Measurements from ENCODE around the gene ZDHHC13.

ZDHHC13 gene

GRCh38 chr11:19077965-19078364 is 39.0 kb upstream of the ZDHHC13 start:
- TF ChIP-seq CTCF (IDR thresholded peaks at IDR 0.05) = no peak

GRCh38 chr11:19079643-19080440 is 37.1 kb upstream of the ZDHHC13 start:
- no peak for TF ChIP-seq CTCF (IDR thresholded peaks at IDR 0.05)

GRCh38 chr11:19080579-19080993 is 36.4 kb upstream of the ZDHHC13 start:
- no peak for TF ChIP-seq CTCF (IDR thresholded peaks at IDR 0.05)

GRCh38 chr11:19083166-19083565 is 33.8 kb upstream of the ZDHHC13 start:
- no peak for TF ChIP-seq CTCF (IDR thresholded peaks at IDR 0.05)

GRCh38 chr11:19084661-19085315 is 32.2 kb upstream of the ZDHHC13 start:
- no peak for TF ChIP-seq CTCF (IDR thresholded peaks at IDR 0.05)

GRCh38 chr11:19087658-19088057 is 29.3 kb upstream of the ZDHHC13 start:
- no peak for TF ChIP-seq CTCF (IDR thresholded peaks at IDR 0.05)

- TF ChIP-seq CTCF (IDR thresholded peaks at IDR 0.05) = no peak
Measured at GRCh38 chr11:19088791-19089190, 28.2 kb upstream of the ZDHHC13 start.
